K562 (cell line): Measurements from ENCODE around the gene MAP3K14. TPM values are rescaled to one million over a fixed set of nuclear protein-coding genes. Genes with fewer than 3 reads are reported as not detected.
A peak's percentile ranks its signal among the peaks of the same experiment; 100 is the strongest.

Source experiments
- ATAC-seq: fragments of 200-7000 bp; cut with Tn5 transposase; 3 replicates; pipeline ENCODE4 v1.9.1; 2020; ENCODE audit warnings: moderate library complexity
- BruUV-seq: library from RNA; stranded (reverse); fragments of 400-500 nt; replicated peaks from 2 replicates; lab custom pipeline; 2021; lab: Mats Ljungman, UMichigan
- CTCF ChIA-PET: fragments of 300-600 bp; formaldehyde crosslinking; extraction: SDS; loops from one replicate; lab custom pipeline; 2021; ENCODE audit warnings: low intra/inter-chr PET ratio; lab: Yijun Ruan, JAX
- POLR2A ChIA-PET: fragments of 300-600, 350-650 bp; sonication (Branson Sonifier 250); formaldehyde crosslinking; extraction: SDS; loops from one replicate; lab custom pipeline; 2021; ENCODE audit warnings: antibody characterized with exemption, inconsistent platforms; lab: Yijun Ruan, JAX
- DNase-seq, 4 experiments: peaks; one replicate each; pipeline versions ENCODE4 v3.0.0 to v3.0.0-alpha.2; 2011 to 2018; ENCODE audit warnings: low spot score in 3 of 4, mixed read lengths in 3 of 4; ENCODE audit errors: extremely low read depth in 1 of 4
- FAIRE-seq: peaks from 2 replicates; lab custom pipeline; 2011; peaks lifted over from hg19 to GRCh38; lab: Jason Lieb, UNC
- H2AFZ ChIP-seq: 2 replicates; pipeline ENCODE4 v1.6.0; 2011; ENCODE audit warnings: low read depth, low read length, control low read depth, inconsistent platforms
- H3K27ac ChIP-seq: fragments of 200-600 bp; 3 replicates; pipeline ENCODE4 v1.8.0; 2011; ENCODE audit warnings: low read depth, mild to moderate bottlenecking, control low read depth, inconsistent platforms, low read length, moderate library complexity, mixed read lengths; ENCODE audit errors: extremely low read depth
- H3K27me3 ChIP-seq, 2 experiments: fragments of 300-600 bp in 1 of 2; 2 replicates in 1 of 2; 3 replicates in 1 of 2; pipeline versions ENCODE4 v1.6.0 to v1.8.0; 2011; ENCODE audit warnings: inconsistent platforms in 2 of 2, low read length in 2 of 2, mild to moderate bottlenecking in 1 of 2, mixed read lengths in 1 of 2, moderate library complexity in 1 of 2; ENCODE audit not compliant: control insufficient read depth in 2 of 2, insufficient read depth in 2 of 2
- H3K36me3 ChIP-seq: fragments of 300-600 bp; 3 replicates; pipeline ENCODE4 v1.8.0; 2011; ENCODE audit warnings: mild to moderate bottlenecking, low read length, inconsistent platforms; ENCODE audit not compliant: control insufficient read depth, insufficient read depth
- H3K4me1 ChIP-seq, 2 experiments: fragments of 200-600 bp in 1 of 2; replicated peaks in 1 of 2; 2 replicates in 1 of 2; 3 replicates in 1 of 2; pipeline versions ENCODE4 v1.5.1 to v1.8.0; 2011; ENCODE audit warnings: inconsistent platforms in 2 of 2, low read length in 2 of 2, mild to moderate bottlenecking in 1 of 2, mixed read lengths in 1 of 2, moderate library complexity in 1 of 2; ENCODE audit not compliant: control insufficient read depth in 2 of 2, insufficient read depth in 2 of 2
- H3K4me2 ChIP-seq: 2 replicates; pipeline ENCODE4 v1.6.1; 2011; ENCODE audit warnings: low read length, control low read depth, inconsistent platforms, mixed read lengths; ENCODE audit not compliant: insufficient read depth
- H3K4me3 ChIP-seq: fragments of 200-600 bp; sonication (generic), shearing (Covaris generic); 2 replicates; pipeline ENCODE4 v1.5.1; 2016; ENCODE audit warnings: control low read depth, inconsistent platforms
- H3K79me2 ChIP-seq: fragments of 200-600 bp; 3 replicates; pipeline ENCODE4 v1.8.0; 2011; ENCODE audit warnings: low read length, inconsistent platforms; ENCODE audit not compliant: control insufficient read depth, insufficient read depth
- H3K9ac ChIP-seq, 2 experiments: 2 replicates each; pipeline versions ENCODE4 v1.6.0 to v1.6.1; 2011; ENCODE audit warnings: low read depth in 2 of 2, low read length in 2 of 2, control low read depth in 1 of 2, inconsistent platforms in 1 of 2, mild to moderate bottlenecking in 1 of 2, mixed read lengths in 1 of 2; ENCODE audit not compliant: insufficient read depth in 1 of 2
- H3K9me1 ChIP-seq: one replicate; pipeline ENCODE4 v1.6.0; 2011; ENCODE audit warnings: inconsistent platforms, mild to moderate bottlenecking, low read length, moderate library complexity; ENCODE audit not compliant: control insufficient read depth, insufficient read depth
- H3K9me3 ChIP-seq: replicated peaks from 2 replicates; pipeline ENCODE4 v1.5.1; 2011; ENCODE audit warnings: low read depth, low read length, inconsistent platforms; ENCODE audit not compliant: control insufficient read depth, insufficient read depth
- H4K20me1 ChIP-seq: replicated peaks from 2 replicates; pipeline ENCODE4 v1.6.1; 2011; ENCODE audit warnings: low read length, inconsistent platforms, mixed read lengths; ENCODE audit not compliant: control insufficient read depth, insufficient read depth
- NFATC3 ChIP-seq: fragments of 450-650 bp; IDR thresholded peaks from 2 replicates; pipeline ENCODE4 v1.6.1; 2017; ENCODE audit warnings: mild to moderate bottlenecking
- POLR2AphosphoS5 ChIP-seq: IDR thresholded peaks from 2 replicates; pipeline ENCODE4 v1.6.1; 2011; ENCODE audit warnings: mild to moderate bottlenecking, low read depth, low read length, moderate library complexity; ENCODE audit not compliant: control insufficient read depth, insufficient read depth
- SP1 ChIP-seq: sonication (generic); formaldehyde crosslinking; IDR thresholded peaks from 2 replicates; pipeline ENCODE4 v1.8.1; 2022; ENCODE audit warnings: mild to moderate bottlenecking, missing genetic modification reagents
- ZNF717 ChIP-seq: fragments of 250-450 bp; sonication (Bioruptor Pico); IDR thresholded peaks from 2 replicates; pipeline ENCODE4 v1.5.0; 2021
- WGBS: fragments of 100-300 bp; shearing (Covaris generic); methylation state at CpG from one replicate; pipeline ENCODE4 v1.1.6; 2016; ENCODE audit warnings: low coverage, mixed read lengths; ENCODE audit not compliant: insufficient coverage; ENCODE audit errors: missing lambda C conversion rate; 5-methylcytosine and 5-hydroxymethylcytosine counted together
- in situ Hi-C: fragments of 300-500 bp; cut with MboI; formaldehyde crosslinking; loops from 4 replicates; pipeline ENCODE4 v1.15.0; 2018; ENCODE audit warnings: inconsistent platforms, mixed read lengths
- intact Hi-C: fragments of 100-400 bp; cut with micrococcal nuclease; formaldehyde crosslinking; loops from 2 replicates; pipeline ENCODE4 v1.14.2; 2022
- polyA plus RNA-seq, 8 experiments: library from polyadenylated mRNA; depleted of rRNA in 4 of 8; stranded (reverse) in 5 of 8; unstranded in 3 of 8; fragments of >200 nt; fragmentation: Nextera tagmentation in 2 of 8; fragmentation: Illumina TruSeq in 1 of 8; extraction: Ambion mirVana in 2 of 8; extraction: Trizol in 1 of 8; gene quantifications; 2 replicates each; pipeline versions ENCODE4 v1.2.1 to v1.2.3, GENCODE V29; 2011 to 2014; ENCODE audit warnings: inconsistent platforms in 1 of 8, missing spikeins in 1 of 8
- total RNA-seq, 7 experiments: library from RNA; depleted of rRNA in 6 of 7; stranded (reverse); fragments of >200 nt in 6 of 7; fragmentation: Illumina TruSeq in 2 of 7; extraction: Trizol in 2 of 7; gene quantifications; 2 replicates each; pipeline versions ENCODE4 v1.2.1 to v1.2.3, GENCODE V29; 2011 to 2021; ENCODE audit warnings: low replicate concordance in 1 of 7

The MAP3K14 gene
- total and polyA plus RNA-seq, 9 of the 15 experiments (the other 6 are each of a cell fraction or from before 2014, with no cell fraction given) = 0.45 to 8.7 (median 3.2) TPM

DNA sequence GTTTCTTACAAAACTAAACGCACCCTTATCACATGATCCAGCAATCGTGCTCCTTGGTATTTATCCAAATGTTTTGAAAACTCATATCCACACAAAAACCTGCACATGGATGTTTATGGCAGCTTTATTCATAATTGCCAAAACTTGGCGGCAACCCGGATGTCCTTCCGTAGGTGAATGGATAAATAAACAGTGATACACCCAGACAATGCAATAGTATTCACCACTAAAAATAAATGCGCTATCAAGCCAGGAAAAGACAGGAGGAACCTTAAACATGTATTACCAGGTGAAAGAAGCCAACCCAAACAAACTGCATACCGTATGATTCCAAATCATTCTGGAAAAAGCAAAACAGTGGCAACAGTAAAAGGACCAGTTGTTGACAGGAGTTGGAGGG lies 64.9 kb downstream of the MAP3K14 start:
- BruUV-seq = no TSS peak
- Histone ChIP-seq H3K79me2 (peaks cover 34% of the 10 kb centered on the region), H4K20me1 (no peaks in the 10 kb centered on the region), H3K36me3 (peaks cover 18% of the 10 kb centered on the region; the same call in 2 of the 3 replicates), H3K27ac (peak overlapping the region; percentile 86), H3K4me2 (peak overlapping the region; percentile 49), H3K27me3 (no peaks in the 10 kb centered on the region), H3K9me1 (no peaks in the 10 kb centered on the region), H3K4me1 (peaks cover 55 to 89% of the 10 kb centered on the region in 2 experiments), H3K9me3 (no peaks in the 10 kb centered on the region; the same call in 1 of the 2 replicates), H3K9ac (peak overlapping the region in 1 of 2 experiments; percentile 69; a peak in 2 of 4 replicates), H2AFZ (peak overlapping the region; percentile 63), H3K4me3 (no peak overlapping the region)
- no peak for ATAC-seq
- CTCF ChIA-PET = no interaction called here
- 15% methylated on average over 7 of the region's 7 CpGs for WGBS
- FAIRE-seq = no peak
- DNase-seq = no peak
- in situ Hi-C loops = no loop called here
- TF ChIP-seq NFATC3 = no peak
- TF ChIP-seq POLR2AphosphoS5 = 0 out of 2 replicates have a peak, but pooled peaks have one; percentile 4
- peak; percentile 43; the same call in 1 of the 2 replicates for TF ChIP-seq SP1
- TF ChIP-seq ZNF717 = no peak
- intact Hi-C loops = no loop called here
- POLR2A ChIA-PET = no interaction called here
